Stomach (tissue), 4 donors: ENCODE measurements around the gene FOXL2.

Experiments used
- CTCF ChIP-seq, 7 experiments: fragments of 450-650 bp in 4 of 7; fragments of 200-600 bp in 3 of 7; sonication (generic) in 3 of 7; IDR thresholded peaks; one replicate each; pipeline ENCODE4 v1.5.1; 2016 to 2019; ENCODE audit warnings: antibody characterized with exemption in 7 of 7, control low read depth in 2 of 7, mild to moderate bottlenecking in 1 of 7
- POLR2A ChIP-seq, 4 donors: fragments of 450-650 bp; IDR thresholded peaks; one replicate each; pipeline ENCODE4 v1.6.1; 2016; ENCODE audit warnings: antibody characterized with exemption in 4 of 4, control low read depth in 2 of 4, mild to moderate bottlenecking in 1 of 4, moderate library complexity in 1 of 4
- POLR2AphosphoS5 ChIP-seq, 3 donors: sonication (generic); formaldehyde crosslinking; IDR thresholded peaks; one replicate each; pipeline ENCODE4 v1.6.1; 2016; ENCODE audit warnings: antibody characterized with exemption in 3 of 3

DNA sequence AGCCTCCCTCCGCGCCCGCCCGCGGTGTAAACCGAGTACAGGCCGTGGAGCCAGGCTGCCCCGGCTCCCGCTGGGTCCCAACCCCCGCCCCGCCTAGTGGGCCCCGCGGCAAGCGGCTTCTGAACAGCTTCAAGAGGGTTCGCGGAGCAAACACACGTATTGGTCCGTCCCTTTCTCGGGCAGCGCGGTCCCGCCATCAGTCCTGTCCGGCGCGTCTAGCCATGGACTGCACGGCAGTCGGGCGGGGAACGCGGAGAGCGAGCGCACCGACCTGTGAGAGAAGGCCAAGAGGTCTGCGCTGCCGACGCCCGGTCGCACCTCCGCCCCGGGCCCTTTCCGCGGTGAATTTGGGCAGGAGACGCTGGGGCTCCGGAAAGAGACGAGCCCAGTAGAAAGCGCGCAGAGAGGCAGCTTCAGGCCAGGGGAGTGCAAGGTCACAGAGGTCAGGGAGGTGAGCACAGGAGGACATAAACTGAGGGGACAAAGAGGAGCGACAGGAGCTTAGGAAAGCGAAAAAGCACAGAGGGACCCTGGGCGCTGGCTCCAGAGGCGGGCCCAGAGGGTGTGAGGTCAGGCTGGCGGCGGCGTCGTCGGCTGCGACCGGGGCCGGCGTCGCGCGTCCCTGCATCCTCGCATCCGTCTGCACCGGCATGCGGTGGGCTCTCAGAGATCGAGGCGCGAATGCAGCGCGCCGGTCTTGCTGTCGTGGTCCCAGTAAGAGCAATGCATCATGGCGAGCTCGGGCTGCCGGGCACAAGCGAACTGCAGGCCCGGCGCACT is 1.8 kb downstream of the FOXL2 start:
- TF ChIP-seq CTCF (IDR thresholded peaks at IDR 0.05) (no peak), POLR2A (IDR thresholded peaks at IDR 0.05) (no peak), POLR2AphosphoS5 (IDR thresholded peaks at IDR 0.05) (no peak)
